Anterior cingulate cortex (tissue), 58 donors: Measurements from ENCODE around the gene B4GALT3.

ENCODE experiments used
- DNase-seq, 58 donors: peaks; one replicate each; lab custom pipeline; 2025; lab: John Stamatoyannopoulos, UW

Gene B4GALT3

DNA sequence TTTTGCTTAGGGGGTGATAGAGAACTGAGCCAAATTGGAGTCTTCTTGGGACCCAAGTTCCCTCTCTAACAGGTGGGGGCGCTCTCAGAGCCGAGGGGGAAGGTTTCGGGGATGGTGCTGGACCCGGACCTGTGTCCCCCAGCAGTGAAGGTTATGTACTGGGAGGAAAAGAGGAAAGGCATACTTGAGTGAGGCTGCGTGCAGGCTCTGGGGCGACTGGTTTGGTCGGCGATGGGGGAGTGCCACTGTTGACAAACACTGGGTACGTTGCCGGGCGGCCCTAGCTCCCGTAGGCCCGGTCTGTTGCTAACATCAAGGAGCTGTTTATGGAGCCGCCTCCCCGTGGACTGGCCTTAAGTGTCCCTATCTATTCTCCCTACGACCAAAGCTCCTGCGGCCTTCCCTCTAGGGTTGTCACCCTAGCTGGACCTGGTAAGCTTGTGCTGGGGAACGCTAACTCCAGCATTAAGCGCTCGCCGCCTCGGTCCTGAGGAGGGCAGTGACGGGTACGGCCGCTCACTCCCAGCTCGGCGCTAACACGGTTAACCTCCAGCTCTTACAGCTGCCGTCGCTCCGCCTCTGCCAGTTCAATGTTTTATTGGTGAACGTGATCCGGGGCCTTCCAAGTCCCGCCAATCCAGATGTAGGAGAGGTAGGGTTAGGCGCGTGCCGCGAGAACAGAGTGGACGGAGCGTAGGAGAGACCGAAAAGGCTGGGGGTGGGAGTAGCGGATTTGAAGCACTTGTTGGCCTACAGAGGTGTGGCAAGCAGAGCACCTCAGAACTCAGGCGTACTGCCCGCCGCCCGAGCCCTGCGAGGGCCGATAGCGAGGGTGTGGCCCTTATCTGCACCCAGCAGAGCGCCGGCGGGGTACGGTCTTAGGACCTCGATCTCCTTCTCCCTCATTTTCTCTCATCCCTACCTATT lies 11.3 kb downstream of the B4GALT3 start, which contains the start of gene PPOX:
PPOX (plus strand) TSS at position 685 of the 927 bp plus-strand sequence. CDS start 422 bp downstream, outside the sequence.
- DNase-seq: peak; percentile 85 to 99 (median 97)

- no peak for DNase-seq
Observed at GRCh38 chr1:161164901-161165610, 12.3 kb downstream of the B4GALT3 start.

DNA sequence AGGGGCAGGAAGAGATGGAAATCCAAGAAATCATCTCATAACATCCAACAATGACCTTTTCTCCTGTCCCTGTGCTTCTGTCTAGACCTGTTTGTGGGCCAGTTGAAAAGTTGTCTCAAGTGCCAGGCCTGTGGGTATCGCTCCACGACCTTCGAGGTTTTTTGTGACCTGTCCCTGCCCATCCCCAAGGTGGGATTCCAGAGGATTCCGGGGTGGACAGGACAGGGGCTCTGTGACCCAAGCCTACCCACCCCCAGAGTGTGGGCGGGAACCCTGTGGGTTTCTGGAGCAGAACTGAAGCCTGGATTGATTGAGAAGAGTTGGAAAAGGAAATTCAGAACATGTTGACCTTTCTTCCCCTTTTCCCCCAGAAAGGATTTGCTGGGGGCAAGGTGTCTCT lies 13.5 kb downstream of the B4GALT3 start:
- DNase-seq: no peak

- DNase-seq: no peak
Observed at GRCh38 chr1:161162806-161163205, 14.5 kb downstream of the B4GALT3 start.

GRCh38 chr1:161162052-161162451 lies 15.3 kb downstream of the B4GALT3 start:
- DNase-seq: no peak

- DNase-seq: no peak
Observed at GRCh38 chr1:161161652-161162051, 15.7 kb downstream of the B4GALT3 start.

DNA sequence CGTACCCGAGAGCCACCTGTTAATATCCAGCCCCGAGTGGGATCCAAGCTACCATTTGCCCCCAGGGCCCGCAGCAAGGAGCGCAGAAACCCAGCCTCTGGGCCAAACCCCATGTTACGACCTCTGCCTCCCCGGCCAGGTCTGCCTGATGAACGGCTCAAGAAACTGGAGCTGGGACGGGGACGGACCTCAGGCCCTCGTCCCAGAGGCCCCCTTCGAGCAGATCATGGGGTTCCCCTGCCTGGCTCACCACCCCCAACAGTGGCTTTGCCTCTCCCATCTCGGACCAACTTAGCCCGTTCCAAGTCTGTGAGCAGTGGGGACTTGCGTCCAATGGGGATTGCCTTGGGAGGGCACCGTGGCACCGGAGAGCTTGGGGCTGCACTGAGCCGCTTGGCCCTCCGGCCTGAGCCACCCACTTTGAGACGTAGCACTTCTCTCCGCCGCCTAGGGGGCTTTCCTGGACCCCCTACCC lies 16.6 kb downstream of the B4GALT3 start:
- no peak for DNase-seq

DNA sequence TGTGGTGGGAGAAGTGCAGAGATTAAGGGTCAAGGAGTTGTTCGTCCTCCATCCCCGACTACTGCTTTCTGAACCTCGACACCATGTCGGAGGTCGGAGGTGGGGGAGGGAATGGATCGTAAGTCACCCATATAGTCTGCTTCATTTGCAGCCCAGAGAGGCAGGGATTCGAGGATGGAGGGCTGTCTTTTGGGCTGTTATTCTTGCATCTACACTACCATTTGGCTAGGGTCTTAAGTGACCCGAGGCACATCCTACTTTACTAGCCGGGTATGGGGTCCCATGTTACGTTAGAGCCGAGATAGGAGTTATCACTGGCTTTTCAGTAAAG lies 17.4 kb downstream of the B4GALT3 start:
- no peak for DNase-seq

DNA sequence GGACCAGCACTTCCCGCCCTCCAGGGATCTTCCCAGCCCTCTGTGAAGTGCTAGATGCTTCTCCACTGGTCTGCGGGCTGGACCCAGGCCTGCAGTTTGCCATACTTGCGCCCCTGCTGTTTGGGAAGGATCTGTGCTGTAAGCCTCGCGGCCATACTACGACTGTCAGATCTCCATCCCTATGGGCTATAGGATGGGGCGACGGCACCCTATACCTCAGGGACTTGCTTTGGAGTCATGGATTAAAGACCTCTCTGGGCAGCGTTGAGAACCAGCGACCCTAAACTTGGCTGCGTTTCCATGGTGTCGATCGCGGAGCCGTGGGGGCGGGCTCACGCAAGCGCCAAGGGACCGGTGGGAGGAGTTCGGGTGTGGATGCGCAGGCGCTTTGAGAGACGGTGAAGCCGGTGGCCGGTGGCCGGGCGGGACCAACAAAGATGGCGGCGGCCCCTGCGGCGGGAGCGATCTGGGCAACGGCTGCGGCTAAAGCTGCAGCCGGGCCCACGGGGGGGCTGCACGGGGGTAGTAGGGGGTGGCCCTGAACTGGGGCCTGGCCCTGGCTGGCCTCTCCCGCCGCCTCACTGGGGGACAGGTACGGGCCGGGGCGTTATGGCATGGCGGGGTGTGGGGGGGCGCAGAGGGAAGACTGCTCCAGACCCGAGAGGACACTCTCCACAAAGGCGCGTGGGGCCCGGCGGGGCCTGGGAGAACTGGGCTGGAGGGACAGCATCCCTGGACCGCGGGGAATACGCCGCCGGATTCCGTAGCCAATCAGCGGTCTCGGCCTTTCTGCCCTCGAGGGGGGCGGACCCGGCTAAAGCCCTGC lies 18.0 kb downstream of the B4GALT3 start, which contains the start of gene USP21:
USP21 (plus strand) TSS at position 414 of the 826 bp plus-strand sequence. CDS start 1,141 bp downstream, outside the sequence.
- peak; percentile 25 to 96 (median 91) for DNase-seq

GRCh38 chr1:161158316-161159010 lies 18.8 kb downstream of the B4GALT3 start:
- no peak for DNase-seq

GRCh38 chr1:161157867-161158266 lies 19.4 kb downstream of the B4GALT3 start:
- DNase-seq: no peak

DNA sequence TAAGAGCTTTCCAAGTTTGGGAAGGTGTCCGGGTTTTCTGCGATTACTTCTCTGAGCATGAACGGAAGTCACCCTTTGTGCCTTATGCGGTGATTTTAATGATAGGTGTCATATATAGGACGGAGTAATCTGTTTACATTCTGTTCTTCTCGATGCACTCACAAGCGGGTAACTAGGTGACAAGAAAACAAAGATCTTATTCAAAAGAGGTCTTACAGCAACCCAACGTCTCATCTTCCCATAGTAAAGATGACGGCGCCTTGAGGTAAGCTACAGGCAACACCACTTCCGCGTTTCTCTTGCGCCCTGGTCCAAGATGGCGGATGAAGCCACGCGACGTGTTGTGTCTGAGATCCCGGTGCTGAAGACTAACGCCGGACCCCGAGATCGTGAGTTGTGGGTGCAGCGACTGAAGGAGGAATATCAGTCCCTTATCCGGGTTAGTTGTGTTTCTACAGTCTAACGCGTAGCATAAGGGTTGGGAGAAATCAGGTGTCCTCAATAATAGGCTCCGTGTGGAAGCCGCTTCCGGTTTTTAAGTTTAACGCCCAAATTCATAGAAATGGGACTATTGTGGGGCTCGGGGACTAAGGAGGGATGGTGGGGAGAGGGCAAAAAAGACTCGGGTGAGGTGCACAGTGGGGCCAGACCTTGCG lies 23.5 kb downstream of the B4GALT3 start, which contains the start of gene UFC1:
UFC1 (plus strand) TSS at position 297 of the 656 bp plus-strand sequence; CDS start at position 317, 20 bp downstream.
- DNase-seq: peak; percentile 7 to 87 (median 72)

GRCh38 chr1:161153176-161153575 lies 24.1 kb downstream of the B4GALT3 start:
- no peak for DNase-seq

- no peak for DNase-seq
Observed at GRCh38 chr1:161145832-161146231, 31.5 kb downstream of the B4GALT3 start.

DNA sequence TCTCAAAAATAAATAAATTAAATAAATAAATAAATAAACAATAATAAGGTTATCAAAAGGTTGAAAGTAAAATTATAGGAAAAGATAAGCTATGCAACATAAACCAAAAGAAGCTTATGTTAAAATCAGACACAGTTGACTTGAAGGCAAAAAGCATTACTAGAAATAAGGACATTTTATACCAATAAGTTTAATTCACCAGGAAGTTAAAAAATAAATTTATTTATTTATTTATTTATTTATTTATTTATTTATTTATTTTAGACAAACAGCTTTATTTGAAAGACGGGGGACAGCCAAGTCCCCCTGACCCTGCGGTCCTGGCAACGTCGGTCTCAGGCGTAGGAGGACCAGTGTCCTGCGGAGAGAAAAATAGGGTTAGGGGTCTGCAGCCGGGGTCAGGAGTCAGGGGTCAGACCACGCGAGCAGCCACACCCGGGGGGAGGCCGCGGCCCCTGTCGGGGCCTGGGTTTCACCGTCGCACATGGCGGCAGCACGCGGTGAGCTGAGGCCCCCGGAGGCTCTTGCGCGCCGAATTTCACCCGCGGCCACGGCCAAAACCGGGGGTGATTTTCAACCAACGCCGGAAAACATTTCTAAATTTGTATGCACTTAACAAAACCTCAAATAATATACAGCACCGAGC lies 36.4 kb downstream of the B4GALT3 start:
- DNase-seq: no peak

DNA sequence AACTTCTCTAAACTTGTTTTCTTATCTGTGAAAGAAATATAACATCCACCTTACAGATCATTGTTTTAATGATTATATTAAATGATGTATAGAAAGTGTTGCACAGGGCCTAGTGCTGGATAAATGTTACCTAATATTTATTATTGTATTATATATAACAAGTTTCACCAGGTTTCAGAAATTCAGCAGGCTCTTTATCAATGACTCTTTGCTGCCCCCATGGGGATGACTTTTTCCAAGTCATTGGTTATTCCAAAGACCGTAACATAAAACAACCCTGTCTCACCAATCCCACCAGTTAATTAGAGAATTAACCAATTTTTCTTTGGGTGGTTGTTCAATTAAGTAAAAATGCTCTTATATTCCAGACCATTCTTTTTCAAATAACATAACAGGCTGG lies 37.5 kb downstream of the B4GALT3 start:
- DNase-seq: peak in 3 of 58 donors; percentile 3 to 22 (median 11)

GRCh38 chr1:161138431-161138830 lies 38.9 kb downstream of the B4GALT3 start:
- DNase-seq: no peak

DNA sequence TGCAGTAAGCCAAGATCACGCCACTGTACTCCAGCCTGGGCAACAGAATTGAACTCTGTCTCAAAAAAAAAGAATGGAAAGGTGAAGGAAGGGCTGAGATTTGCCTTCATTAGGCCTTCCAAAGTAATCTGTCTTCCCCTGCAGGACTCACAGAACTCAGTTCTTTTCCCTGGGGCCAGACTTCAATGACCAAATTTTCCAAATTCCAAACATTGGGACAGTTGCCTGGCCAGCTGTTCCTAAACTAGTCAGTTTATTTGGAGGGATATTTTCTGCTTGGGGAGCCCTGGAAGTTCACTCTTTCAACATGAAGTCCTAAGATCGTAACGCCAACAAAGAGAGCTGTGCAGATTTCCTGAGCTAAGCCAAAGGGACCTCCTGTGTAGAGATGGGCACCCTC lies 39.4 kb downstream of the B4GALT3 start:
- no peak for DNase-seq
